Measurements from ENCODE around the gene LARP4B.

GRCh38 chr10:896982-897381 lies 34.5 kb downstream of the LARP4B start:
- TF ChIP-seq GATA2 (IDR thresholded peaks at IDR 0.05; ENCODE audit: low read depth, low read length) (no peak), GATA3 (IDR thresholded peaks at IDR 0.05; ENCODE audit: low read depth, low read length) (no peak)
